Measurements from ENCODE around the gene BSN.

DNA sequence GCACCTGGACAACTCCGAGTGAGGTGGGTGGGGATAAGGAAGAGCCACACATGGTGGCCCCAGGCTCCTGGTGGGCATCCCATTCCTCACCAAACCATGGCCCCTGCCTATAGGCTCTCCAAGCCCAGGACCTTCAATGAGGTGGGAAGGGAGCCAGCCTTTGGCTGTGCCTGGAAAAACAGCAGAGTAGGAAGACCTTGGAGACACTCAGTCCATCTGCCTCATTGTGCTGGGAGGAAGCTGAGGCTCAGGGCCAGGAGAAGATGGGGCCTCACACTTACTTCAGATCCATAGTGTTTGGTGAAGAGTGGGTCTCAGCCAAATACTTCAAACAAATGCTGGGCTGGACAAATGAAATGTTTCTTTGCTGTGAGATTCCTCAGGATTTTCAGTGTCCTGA is 72.5 kb downstream of the BSN start:
- TF ChIP-seq POLR2A (IDR thresholded peaks at IDR 0.05): no peak
- TF ChIP-seq CTCF (IDR thresholded peaks at IDR 0.05): no peak
- TF ChIP-seq EP300 (IDR thresholded peaks at IDR 0.05): no peak
- TF ChIP-seq POLR2AphosphoS5 (IDR thresholded peaks at IDR 0.05): no peak

Data from suprapubic skin (tissue), 4 donors.